Mucosa of gallbladder (tissue), 1 donor: ENCODE results near the gene ALS2. TPM values are rescaled to one million over a fixed set of nuclear protein-coding genes. Genes with fewer than 3 reads are reported as not detected.
"Not testable (repeated sequence)": the region's sequence is repeated elsewhere in the genome, so short reads cannot be mapped to it uniquely, and the experiment has no call there.

Source experiments
- DNase-seq: peaks from one replicate; pipeline ENCODE4 v3.0.0-alpha.2; 2020; ENCODE audit warnings: low spot score
- total RNA-seq: library from RNA; stranded (reverse); gene quantifications from one replicate; pipeline ENCODE4 v1.2.1, GENCODE V29; 2021
- donor health status: DM: no; HTN: no; CAD: no.

Gene ALS2
- total RNA-seq, 1 donor from 2014 or later, result 23.8 TPM

GRCh38 chr2:201794294-201794693, 13.6 kb upstream of the ALS2 start:
- no peak for DNase-seq

- DNase-seq, result no peak
These were observed 12.9 kb upstream of the ALS2 start for GRCh38 chr2:201793631-201794030.

- no peak for DNase-seq
These were observed 10.3 kb upstream of the ALS2 start for GRCh38 chr2:201790989-201791388.

- no peak for DNase-seq
These were observed 9.6 kb upstream of the ALS2 start for GRCh38 chr2:201790291-201790690.

GRCh38 chr2:201789395-201789794, 8.7 kb upstream of the ALS2 start:
- no peak for DNase-seq

- no peak for DNase-seq
These were observed 7.6 kb upstream of the ALS2 start for GRCh38 chr2:201788371-201788770.

GRCh38 chr2:201786471-201786870, 5.7 kb upstream of the ALS2 start:
- no peak for DNase-seq

- no peak for DNase-seq
These were observed 4.4 kb upstream of the ALS2 start for GRCh38 chr2:201785135-201785534.

- DNase-seq, result no peak
These were observed 3.8 kb upstream of the ALS2 start for GRCh38 chr2:201784563-201784962.

- no peak for DNase-seq
These were observed 871 bp upstream of the ALS2 start for GRCh38 chr2:201781557-201782051.

- peak; percentile 12 for DNase-seq
These were observed 646 bp downstream of the ALS2 start for GRCh38 chr2:201779901-201780673.

GRCh38 chr2:201777869-201778268, 2.9 kb downstream of the ALS2 start:
- DNase-seq, result no peak

GRCh38 chr2:201777043-201777442, 3.7 kb downstream of the ALS2 start:
- DNase-seq, result no peak

- DNase-seq, result no peak
These were observed 5.4 kb downstream of the ALS2 start for GRCh38 chr2:201775326-201775725.

- DNase-seq, result no peak
These were observed 6.2 kb downstream of the ALS2 start for GRCh38 chr2:201774546-201774945.

- no peak for DNase-seq
These were observed 6.7 kb downstream of the ALS2 start for GRCh38 chr2:201773990-201774389.

GRCh38 chr2:201769666-201770373, 10.9 kb downstream of the ALS2 start:
- no peak for DNase-seq

- no peak for DNase-seq
These were observed 11.8 kb downstream of the ALS2 start for GRCh38 chr2:201768918-201769317.

- no peak for DNase-seq
These were observed 14.9 kb downstream of the ALS2 start for GRCh38 chr2:201765799-201766198.

GRCh38 chr2:201764469-201764868, 16.3 kb downstream of the ALS2 start:
- not testable (repeated sequence) for DNase-seq

- no peak for DNase-seq
These were observed 19.6 kb downstream of the ALS2 start for GRCh38 chr2:201761101-201761500.

- no peak for DNase-seq
These were observed 21.2 kb downstream of the ALS2 start for GRCh38 chr2:201759567-201759966.

GRCh38 chr2:201758873-201759272, 21.9 kb downstream of the ALS2 start:
- no peak for DNase-seq
